ENCODE results near the gene POLR1G.
"Not testable (repeated sequence)": the region's sequence is repeated elsewhere in the genome, so short reads cannot be mapped to it uniquely, and the experiment has no call there.

GRCh38 chr19:45410330-45410729 lies 3.9 kb downstream of the POLR1G start:
- not testable (repeated sequence) for TF ChIP-seq CTCF (IDR thresholded peaks at IDR 0.05; ENCODE audit: low read depth, low read length, poor library complexity, severe bottlenecking); EZH2phosphoT487 (IDR thresholded peaks at IDR 0.05; ENCODE audit: borderline replicate concordance, low read length)
